HG03457 (cell line): Measurements from ENCODE around the gene DOCK1.

ENCODE experiments used
- ATAC-seq: cut with Tn5 transposase; IDR thresholded peaks from one replicate; pipeline ENCODE4 v1.9.1; 2021; ENCODE audit warnings: moderate number of reproducible peaks; ENCODE audit not compliant: unreplicated experiment

DOCK1 gene

GRCh38 chr10:127069436-127069835 lies 164.2 kb downstream of the DOCK1 start:
- no peak for ATAC-seq

GRCh38 chr10:127071126-127071525 lies 165.9 kb downstream of the DOCK1 start:
- no peak for ATAC-seq

- no peak for ATAC-seq
These were observed 168.4 kb downstream of the DOCK1 start for GRCh38 chr10:127073666-127074065.

GRCh38 chr10:127079392-127079791 lies 174.2 kb downstream of the DOCK1 start:
- no peak for ATAC-seq

GRCh38 chr10:127080317-127080716 lies 175.1 kb downstream of the DOCK1 start:
- no peak for ATAC-seq

GRCh38 chr10:127081851-127082345 lies 176.7 kb downstream of the DOCK1 start:
- no peak for ATAC-seq

- ATAC-seq: no peak
These were observed 177.4 kb downstream of the DOCK1 start for GRCh38 chr10:127082651-127083050.

- no peak for ATAC-seq
These were observed 180.7 kb downstream of the DOCK1 start for GRCh38 chr10:127085957-127086356.

GRCh38 chr10:127088908-127089307 lies 183.7 kb downstream of the DOCK1 start:
- no peak for ATAC-seq

- ATAC-seq: no peak
These were observed 184.2 kb downstream of the DOCK1 start for GRCh38 chr10:127089446-127089845.

GRCh38 chr10:127090138-127090537 lies 184.9 kb downstream of the DOCK1 start:
- ATAC-seq: no peak

- ATAC-seq: no peak
These were observed 186.1 kb downstream of the DOCK1 start for GRCh38 chr10:127091354-127091753.

- no peak for ATAC-seq
These were observed 187.7 kb downstream of the DOCK1 start for GRCh38 chr10:127092916-127093315.

- no peak for ATAC-seq
These were observed 189.8 kb downstream of the DOCK1 start for GRCh38 chr10:127094984-127095383.

GRCh38 chr10:127100983-127101615 lies 195.9 kb downstream of the DOCK1 start:
- ATAC-seq: no peak

GRCh38 chr10:127102176-127102575 lies 196.9 kb downstream of the DOCK1 start:
- ATAC-seq: no peak

- no peak for ATAC-seq
These were observed 209.9 kb downstream of the DOCK1 start for GRCh38 chr10:127115100-127115499.

- no peak for ATAC-seq
These were observed 211.9 kb downstream of the DOCK1 start for GRCh38 chr10:127117125-127117524.

- ATAC-seq: no peak
These were observed 212.8 kb downstream of the DOCK1 start for GRCh38 chr10:127118034-127118433.

- ATAC-seq: no peak
These were observed 214.7 kb downstream of the DOCK1 start for GRCh38 chr10:127119936-127120335.

- ATAC-seq: no peak
These were observed 217.6 kb downstream of the DOCK1 start for GRCh38 chr10:127122831-127123230.

- ATAC-seq: no peak
These were observed 218.4 kb downstream of the DOCK1 start for GRCh38 chr10:127123626-127124025.

GRCh38 chr10:127125331-127125730 lies 220.1 kb downstream of the DOCK1 start:
- ATAC-seq: no peak
